Nephron progenitor cell (in vitro differentiated cells): Measurements from ENCODE around the gene FGFRL1.

Experiments used
- DNase-seq: peaks from one replicate; pipeline ENCODE4 v3.0.0; 2021
- H3K27ac Mint-ChIP-seq: 2 replicates; pipeline ENCODE4 v1.8.0; 2021; ENCODE audit warnings: mild to moderate bottlenecking, moderate library complexity, mixed read lengths
- H3K27me3 Mint-ChIP-seq: 2 replicates; pipeline ENCODE4 v1.8.0; 2021; ENCODE audit warnings: mild to moderate bottlenecking, low read depth, mixed read lengths; ENCODE audit not compliant: poor library complexity
- H3K36me3 Mint-ChIP-seq: 2 replicates; pipeline ENCODE4 v1.8.0; 2021; ENCODE audit warnings: low read depth, mixed read lengths
- H3K4me1 Mint-ChIP-seq: 2 replicates; pipeline ENCODE4 v1.8.0; 2021; ENCODE audit warnings: mixed read lengths
- H3K4me3 Mint-ChIP-seq: 2 replicates; pipeline ENCODE4 v1.8.0; 2021; ENCODE audit warnings: mild to moderate bottlenecking, moderate library complexity, mixed read lengths
- H3K9me3 Mint-ChIP-seq: 2 replicates; pipeline ENCODE4 v1.8.0; 2021; ENCODE audit warnings: mild to moderate bottlenecking, moderate library complexity, mixed read lengths
- CTCF ChIP-seq: fragments of 200-600 bp; sonication (generic); IDR thresholded peaks from 2 replicates; pipeline ENCODE4 v1.5.0; 2021; ENCODE audit warnings: antibody characterized with exemption

Gene FGFRL1

GRCh38 chr4:1040344-1041146 is 29.1 kb downstream of the FGFRL1 start:
- H3K27ac Mint-ChIP-seq: no peak overlapping the region
- no peaks in the 10 kb centered on the region for H3K36me3 Mint-ChIP-seq
- H3K9me3 Mint-ChIP-seq: no peaks in the 10 kb centered on the region

GRCh38 chr4:1041147-1041935 is 29.9 kb downstream of the FGFRL1 start:
- Mint-ChIP-seq H3K36me3 (no peaks in the 10 kb centered on the region), H3K27ac (peak overlapping the region; percentile 96), H3K4me1 (peaks cover 69% of the 10 kb centered on the region), H3K27me3 (peaks cover 21% of the 10 kb centered on the region), H3K9me3 (no peaks in the 10 kb centered on the region), H3K4me3 (peak overlapping the region; percentile 66)
- peak; percentile 65 for DNase-seq
- TF ChIP-seq CTCF: no peak

More at GRCh38 chr4:1040344-1041146, 29.1 kb downstream of the FGFRL1 start:
- Mint-ChIP-seq H3K4me1 (peaks cover 67% of the 10 kb centered on the region), H3K4me3 (peak overlapping the region; percentile 32), H3K27me3 (peaks cover 17% of the 10 kb centered on the region)
- TF ChIP-seq CTCF: no peak
- no peak for DNase-seq

- TF ChIP-seq CTCF: no peak
These were observed 30.5 kb downstream of the FGFRL1 start for GRCh38 chr4:1041936-1042330.

GRCh38 chr4:1042352-1043055 is 31.1 kb downstream of the FGFRL1 start:
- H3K27ac Mint-ChIP-seq: no peak overlapping the region

More at GRCh38 chr4:1041936-1042330, 30.5 kb downstream of the FGFRL1 start:
- Mint-ChIP-seq H3K4me3 (peak overlapping the region; percentile 66), H3K27ac (peak overlapping the region; percentile 96), H3K36me3 (no peaks in the 10 kb centered on the region), H3K27me3 (peaks cover 27% of the 10 kb centered on the region), H3K9me3 (no peaks in the 10 kb centered on the region), H3K4me1 (peaks cover 69% of the 10 kb centered on the region)
- peak; percentile 9 for DNase-seq

GRCh38 chr4:1043162-1043561 is 31.7 kb downstream of the FGFRL1 start:
- no peak for DNase-seq
- no peak for TF ChIP-seq CTCF
- peaks cover 71% of the 10 kb centered on the region for H3K4me1 Mint-ChIP-seq
- H3K27ac Mint-ChIP-seq: no peak overlapping the region
- peaks cover 39% of the 10 kb centered on the region for H3K27me3 Mint-ChIP-seq
- H3K4me3 Mint-ChIP-seq: peak overlapping the region; percentile 48
- H3K9me3 Mint-ChIP-seq: no peaks in the 10 kb centered on the region
- no peaks in the 10 kb centered on the region for H3K36me3 Mint-ChIP-seq

More at GRCh38 chr4:1042352-1043055, 31.1 kb downstream of the FGFRL1 start:
- Mint-ChIP-seq H3K27me3 (peaks cover 33% of the 10 kb centered on the region), H3K36me3 (no peaks in the 10 kb centered on the region), H3K4me3 (no peak overlapping the region), H3K4me1 (peaks cover 71% of the 10 kb centered on the region), H3K9me3 (no peaks in the 10 kb centered on the region)
- peak; percentile 2 for DNase-seq
- TF ChIP-seq CTCF: no peak
